GM23248 (cell line): ENCODE data around the gene CALN1.

Experiments used
- EZH2 ChIP-seq: fragments of 200-600 bp; sonication (generic); IDR thresholded peaks from 2 replicates; pipeline ENCODE4 v1.6.1; 2018; ENCODE audit warnings: antibody characterized with exemption, mild to moderate bottlenecking; ENCODE audit not compliant: insufficient read depth, poor library complexity, severe bottlenecking
- EZH2phosphoT487 ChIP-seq: fragments of 200-600 bp; sonication (generic); IDR thresholded peaks from 2 replicates; pipeline ENCODE4 v1.6.1; 2018; ENCODE audit warnings: antibody characterized with exemption, moderate library complexity, mild to moderate bottlenecking, low read depth; ENCODE audit not compliant: insufficient read depth

- TF ChIP-seq EZH2, result no peak
- no peak for TF ChIP-seq EZH2phosphoT487
These were observed 293.8 kb downstream of the CALN1 start for GRCh38 chr7:72118366-72118765.
